ENCODE results near the gene FCHSD1.

FCHSD1 gene

DNA sequence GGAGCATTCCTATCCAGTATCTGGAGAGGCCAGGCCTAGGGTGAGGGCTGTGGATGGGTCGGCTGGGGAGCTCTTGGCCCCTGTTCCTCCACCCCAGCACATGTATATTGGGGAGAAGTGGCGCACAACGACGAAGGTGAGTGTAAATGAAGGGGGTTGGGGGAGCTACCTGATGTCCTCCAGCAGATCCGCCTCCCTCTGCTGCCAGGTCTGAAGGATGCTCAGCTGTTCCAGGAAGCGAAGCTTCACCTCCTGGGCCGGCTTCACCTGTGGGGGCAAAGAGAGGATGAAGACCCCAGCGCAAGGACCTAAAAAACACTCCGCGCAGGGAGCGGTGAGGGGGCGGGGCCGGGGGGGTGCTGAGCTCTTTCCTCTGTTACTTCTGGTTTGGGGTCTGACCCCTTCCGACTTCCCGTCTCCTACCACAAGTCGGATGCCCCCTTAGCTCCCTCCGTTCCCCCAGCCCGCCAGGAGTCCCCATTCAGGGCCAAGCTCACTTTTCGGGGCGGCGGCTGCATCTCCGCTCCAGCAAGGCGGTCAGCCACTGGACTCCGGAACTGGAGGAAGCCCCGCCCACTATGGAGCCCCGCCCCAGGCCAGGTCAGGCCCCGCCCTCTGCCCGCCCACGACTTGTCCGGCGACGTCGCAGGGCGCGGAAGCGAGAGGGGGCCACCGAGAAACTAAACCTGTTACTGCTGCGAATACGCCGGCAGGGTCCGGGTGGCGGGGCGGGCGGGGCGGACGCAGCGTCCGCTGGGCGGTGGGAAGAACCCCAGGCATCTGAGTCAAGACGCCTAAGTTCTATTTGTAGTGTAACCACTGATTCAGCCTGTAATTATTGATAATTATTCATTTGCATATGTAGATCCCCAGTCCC lies at the start of gene FCHSD1:
FCHSD1 (minus strand) TSS at position 568 of the 877 bp plus-strand sequence; CDS start at position 518, 50 bp downstream.
- DNase-seq (ENCODE audit: low read depth), result peak; percentile 64

GRCh38 chr5:141697586-141697985 lies 46.4 kb upstream of the FCHSD1 start:
- no peak for DNase-seq (ENCODE audit: low read depth)

- no peak for DNase-seq (ENCODE audit: low read depth)
These were observed 45.2 kb upstream of the FCHSD1 start for GRCh38 chr5:141696431-141696830.

DNA sequence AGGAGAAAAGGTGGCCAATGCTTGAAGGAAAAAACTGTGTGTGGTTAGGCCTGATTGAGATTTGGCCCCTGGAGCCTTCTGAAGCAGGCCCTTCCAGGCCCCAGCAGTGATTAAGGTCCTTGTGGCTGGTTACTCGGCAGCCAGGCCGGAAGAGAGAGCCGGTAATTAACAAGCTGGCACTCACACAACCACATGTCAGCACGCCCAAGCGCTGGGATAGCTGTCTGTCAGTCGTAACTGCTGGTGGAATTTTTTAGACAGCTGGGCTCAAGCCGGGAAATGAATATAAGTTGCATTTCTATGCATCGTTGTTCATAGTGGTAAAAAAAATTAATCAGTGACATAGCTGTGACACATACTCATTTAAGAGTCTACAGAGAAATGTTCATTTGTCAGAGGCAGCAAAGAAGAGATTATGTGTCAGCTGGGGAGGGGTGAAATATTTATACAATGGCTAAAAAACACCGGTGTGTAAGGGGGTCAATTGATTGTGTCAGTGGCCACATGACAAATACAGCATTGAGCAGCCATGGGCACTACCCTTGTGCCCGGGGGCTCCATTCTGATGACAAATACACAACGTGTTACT lies 44.5 kb upstream of the FCHSD1 start:
- DNase-seq (ENCODE audit: low read depth), result no peak

DNA sequence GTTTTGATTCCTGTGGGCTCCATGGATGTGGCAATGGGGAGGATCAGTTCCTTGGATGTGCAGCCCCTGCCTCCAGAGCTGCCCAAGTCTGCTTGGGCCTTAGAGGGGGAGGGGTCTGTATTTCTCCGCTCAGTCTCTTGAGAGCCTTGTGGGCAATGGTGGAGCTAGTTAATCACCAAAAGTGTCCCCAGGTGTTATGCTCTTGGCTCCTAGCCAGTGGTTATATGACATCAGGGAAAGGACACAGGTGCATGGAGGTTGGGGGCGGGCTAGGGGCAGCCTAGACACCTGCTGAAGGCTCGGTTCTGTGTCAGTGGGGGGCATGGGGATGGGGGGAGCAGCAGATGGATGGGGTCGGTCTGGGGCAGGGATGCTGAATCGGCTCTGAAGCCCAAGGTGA lies 43.3 kb upstream of the FCHSD1 start:
- DNase-seq (ENCODE audit: low read depth), result no peak

- DNase-seq (ENCODE audit: low read depth), result peak; percentile 79
These were observed 41.9 kb upstream of the FCHSD1 start for GRCh38 chr5:141692919-141693725.

GRCh38 chr5:141692533-141692888 lies 41.3 kb upstream of the FCHSD1 start:
- DNase-seq (ENCODE audit: low read depth), result no peak

DNA sequence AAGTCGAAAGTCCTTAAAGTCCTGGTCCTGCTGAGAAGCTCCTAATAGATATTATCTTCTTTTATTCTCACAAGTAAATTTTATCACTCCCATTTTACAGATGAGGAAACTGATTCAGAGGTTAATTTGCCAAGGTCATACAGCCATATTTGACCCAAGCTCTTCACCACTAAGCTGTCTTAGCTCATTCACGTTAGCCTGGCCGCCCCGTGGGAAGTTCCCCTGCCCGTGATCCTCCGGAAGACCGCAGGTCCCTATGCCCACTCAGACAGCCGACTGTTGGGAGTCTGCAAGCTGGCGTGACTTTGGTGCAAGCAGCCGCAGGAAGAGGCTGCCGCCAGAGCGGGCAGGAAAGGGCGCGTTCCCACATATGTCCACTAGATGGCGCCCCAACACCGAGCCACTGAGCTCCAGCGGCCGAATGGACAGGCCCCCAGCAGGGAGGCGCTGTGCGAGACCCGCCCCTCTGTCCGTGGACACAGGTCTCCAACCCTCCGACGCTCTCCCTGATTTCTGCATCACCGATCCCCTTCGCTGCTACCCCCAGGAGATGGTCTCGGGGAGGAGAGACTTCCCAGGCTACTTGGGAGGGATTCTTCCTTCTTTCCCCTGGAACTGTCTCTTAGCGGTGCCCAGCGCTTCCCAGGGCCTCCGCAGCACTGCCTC lies 40.8 kb upstream of the FCHSD1 start:
- DNase-seq (ENCODE audit: low read depth), result peak; percentile 70

DNA sequence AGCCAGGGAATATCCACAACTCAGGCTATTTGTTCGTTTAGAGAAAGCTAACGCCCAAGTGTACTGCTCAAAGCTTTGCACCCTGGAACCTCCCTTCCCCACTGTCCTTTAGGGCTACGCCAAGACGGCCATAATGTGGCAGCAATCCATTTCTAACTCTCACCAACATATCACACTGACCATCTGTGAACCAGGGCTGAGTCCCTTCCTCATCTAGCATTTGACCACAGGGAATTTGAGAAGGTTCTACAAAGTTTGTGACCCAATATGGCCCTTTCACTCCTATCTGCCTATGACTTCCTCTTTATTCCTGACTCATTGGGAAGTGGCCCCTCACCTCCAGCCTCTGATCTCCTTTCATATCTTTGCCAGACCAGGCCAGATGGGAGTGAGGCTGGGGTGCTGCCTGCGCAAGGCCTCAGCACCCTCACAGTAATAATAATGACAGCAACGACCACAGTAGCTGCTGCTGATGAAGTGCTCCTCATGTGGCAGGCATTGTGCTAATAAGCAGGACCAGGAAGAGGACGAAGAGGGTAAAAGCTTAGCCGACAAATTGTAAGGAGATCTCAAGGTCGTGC lies 40.2 kb upstream of the FCHSD1 start:
- DNase-seq (ENCODE audit: low read depth), result no peak

DNA sequence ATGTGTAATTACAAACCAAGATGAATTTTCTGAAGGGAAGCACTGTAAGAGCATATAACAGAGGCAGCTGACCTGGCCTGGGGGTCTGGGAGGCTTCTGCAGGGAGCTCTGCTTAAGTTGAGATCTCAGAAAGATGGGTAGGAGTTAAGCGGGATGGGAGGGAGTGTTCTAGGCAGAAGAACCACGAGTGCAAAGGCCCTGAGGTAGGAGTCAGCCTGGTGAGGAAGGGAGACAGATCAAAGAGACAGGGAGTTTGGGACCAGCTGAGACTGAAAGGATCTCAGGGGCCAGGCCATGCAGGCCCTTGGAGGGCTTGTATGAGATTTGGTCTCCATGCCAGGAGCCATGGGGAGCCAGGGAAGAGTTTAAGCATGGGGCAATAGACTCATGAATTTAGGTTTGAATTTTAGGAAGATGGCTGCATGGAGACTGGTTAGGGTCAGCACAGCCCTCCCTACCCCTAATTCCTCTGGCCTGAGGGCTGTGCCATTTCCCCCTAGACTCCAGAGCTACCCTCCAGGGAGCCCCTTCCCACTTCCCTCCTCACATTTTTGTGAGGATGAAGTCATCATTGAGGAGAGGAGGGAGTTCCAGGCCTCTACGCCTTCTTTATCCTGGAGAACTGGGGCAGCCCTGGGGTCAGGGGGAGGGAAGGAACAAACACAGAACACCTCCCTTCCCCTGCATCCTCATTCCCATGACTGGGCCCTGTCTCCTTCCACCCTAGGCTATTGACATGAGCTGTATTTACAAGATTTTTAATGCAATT lies 35.6 kb upstream of the FCHSD1 start:
- DNase-seq (ENCODE audit: low read depth), result no peak

DNA sequence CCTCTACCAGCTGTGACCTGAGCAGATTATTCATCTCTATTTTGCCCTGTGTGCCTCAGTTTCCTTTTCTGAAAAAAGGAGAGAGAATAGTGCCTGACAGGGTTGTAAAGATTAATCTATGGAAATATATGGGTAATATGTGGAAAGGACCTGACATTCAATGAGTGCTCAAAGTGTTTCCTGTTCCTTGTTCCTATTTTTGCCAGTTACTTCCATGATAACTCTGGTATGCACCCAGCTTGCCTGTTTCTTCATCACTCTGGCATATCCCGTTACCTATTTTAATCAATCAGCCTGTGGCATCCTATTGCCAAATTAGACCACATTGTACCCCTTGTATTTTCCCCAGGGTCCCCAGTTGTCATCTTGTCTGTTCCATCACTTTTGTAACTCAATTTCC lies 34.4 kb upstream of the FCHSD1 start:
- no peak for DNase-seq (ENCODE audit: low read depth)

DNA sequence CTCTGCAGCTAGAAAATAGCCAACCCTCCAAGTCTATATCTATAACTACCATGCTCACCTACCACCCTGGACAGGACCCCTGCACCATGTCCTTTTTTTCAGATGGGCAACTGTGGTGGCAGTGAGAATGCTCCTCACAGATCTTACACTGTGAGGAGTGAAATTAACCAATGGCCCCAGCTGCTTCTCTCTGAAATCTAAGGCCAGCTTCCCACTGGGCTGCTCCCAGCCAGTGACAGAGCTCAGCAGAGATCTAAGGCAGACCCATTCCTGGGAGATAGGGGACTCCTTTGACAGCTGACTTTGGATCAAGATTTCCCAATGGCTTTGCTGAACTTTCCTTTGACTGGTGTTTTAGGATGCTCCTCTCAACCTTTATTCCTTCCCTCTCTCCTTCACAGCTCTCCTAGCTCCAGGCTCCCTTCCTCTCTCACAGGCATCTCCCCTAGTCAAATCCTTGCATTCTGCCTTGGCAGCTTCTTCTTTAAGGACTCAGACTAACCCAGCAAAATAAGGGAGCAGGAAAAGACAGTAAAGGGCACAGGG lies 32.5 kb upstream of the FCHSD1 start:
- no peak for DNase-seq (ENCODE audit: low read depth)

DNA sequence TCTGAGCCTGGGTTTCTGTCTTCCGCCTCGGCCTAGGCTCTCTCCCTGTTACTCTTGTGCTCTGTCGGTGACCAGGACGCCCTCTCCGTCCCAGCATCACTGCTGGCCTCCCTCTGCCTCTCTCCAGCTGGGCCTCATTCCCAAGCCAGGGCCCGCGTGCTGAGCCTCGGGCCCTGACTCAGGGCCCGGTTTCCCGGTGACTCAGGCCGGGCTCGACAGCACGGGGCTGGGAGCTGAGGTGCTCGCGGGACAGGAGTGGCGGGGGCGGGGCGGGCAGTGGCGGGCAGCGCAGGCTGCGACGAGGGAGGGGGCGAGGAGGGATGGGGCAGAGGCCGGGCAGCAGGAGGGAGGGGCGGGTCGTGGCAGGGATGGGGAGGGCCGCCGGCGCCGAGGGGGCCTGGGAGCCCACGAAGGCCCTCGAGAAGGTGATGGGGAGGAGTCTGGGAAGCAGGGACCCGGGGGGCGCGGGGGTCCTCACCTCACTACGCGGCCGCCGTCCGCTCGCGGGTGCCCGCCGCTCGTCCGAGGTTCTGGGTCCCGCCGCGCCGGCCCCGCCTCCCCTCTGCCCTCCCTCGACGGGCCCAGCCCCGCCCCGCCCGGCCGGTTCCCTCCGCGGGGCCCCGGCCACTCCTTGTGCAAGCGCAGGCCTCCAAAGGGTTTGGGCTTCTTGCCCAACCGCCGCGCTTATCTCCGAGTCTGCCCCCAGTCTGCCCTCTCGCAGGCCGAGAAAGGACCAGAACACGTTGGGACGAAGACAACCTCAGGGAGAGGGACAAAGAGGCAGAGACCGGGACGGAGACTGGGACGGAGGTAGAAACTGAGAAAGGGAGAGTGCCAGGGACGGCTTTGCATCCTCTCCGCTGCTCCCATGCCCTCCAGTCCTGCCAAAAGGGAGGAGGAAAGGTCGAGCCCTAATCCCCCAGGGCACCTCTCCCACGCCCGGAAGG lies 30.8 kb upstream of the FCHSD1 start, which contains the start of gene ARAP3:
ARAP3 (minus strand) TSS at position 536 of the 947 bp plus-strand sequence. CDS start 1,744 bp downstream, outside the sequence.
- DNase-seq (ENCODE audit: low read depth), result no peak

DNA sequence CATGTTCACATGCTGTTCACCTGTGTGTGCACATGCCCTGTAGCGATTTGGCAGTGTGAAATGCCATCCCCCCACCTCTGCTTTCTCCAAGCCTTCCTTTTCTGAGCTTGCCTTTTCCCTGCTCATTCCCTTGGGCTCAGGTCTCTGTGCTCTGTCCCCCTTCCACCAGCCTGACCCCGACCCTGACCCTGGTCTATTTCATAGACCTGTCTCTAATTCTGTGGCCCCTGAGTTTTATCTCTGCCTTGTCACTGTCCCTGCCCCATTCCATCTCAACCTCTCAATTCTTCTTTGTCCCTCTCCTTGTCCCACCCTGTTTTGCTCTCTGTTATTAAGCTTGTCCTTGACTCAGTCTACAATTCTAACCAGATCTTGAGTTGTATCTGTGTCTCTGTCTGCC lies 30.1 kb upstream of the FCHSD1 start:
- DNase-seq (ENCODE audit: low read depth), result no peak

- no peak for DNase-seq (ENCODE audit: low read depth)
These were observed 29.6 kb upstream of the FCHSD1 start for GRCh38 chr5:141680751-141681201.

- DNase-seq (ENCODE audit: low read depth), result no peak
These were observed 29.0 kb upstream of the FCHSD1 start for GRCh38 chr5:141680178-141680577.

DNA sequence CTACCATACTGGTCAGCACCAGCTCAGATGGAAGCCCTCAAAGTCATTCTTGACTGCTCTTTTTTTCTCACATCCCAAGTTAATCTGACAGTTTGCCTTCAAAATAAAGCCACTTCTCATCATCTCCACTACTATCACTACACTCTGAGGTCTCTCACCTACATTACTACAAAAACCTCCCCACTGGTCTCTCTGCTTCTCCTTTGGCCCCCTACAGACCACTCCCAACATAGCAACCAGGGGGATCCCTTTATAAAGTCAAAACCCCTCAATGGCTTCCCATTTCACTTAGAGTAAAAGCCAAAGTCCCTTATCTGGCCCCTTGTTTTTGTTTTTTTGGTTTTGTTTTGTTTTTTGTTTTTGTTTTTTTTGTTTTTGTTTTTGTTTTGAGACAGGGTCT lies 26.2 kb upstream of the FCHSD1 start:
- no peak for DNase-seq (ENCODE audit: low read depth)

DNA sequence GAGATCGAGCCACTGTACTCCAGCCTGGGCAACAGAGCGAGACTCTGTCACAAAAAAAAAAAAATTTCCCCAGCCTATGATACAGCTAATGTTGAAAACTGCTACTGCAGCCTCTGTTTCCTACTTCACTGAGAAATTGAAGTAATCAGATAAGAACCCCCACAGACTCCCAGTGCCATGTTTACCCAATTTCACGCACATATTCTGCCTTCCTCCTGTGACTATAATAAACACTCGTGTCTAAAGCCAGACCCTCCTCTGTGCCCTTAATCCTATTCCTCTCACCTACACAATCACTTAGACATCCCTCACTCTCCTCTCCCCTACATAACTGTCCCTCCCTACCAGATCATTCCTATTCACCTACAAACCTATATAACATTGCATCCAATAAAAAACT lies 24.5 kb upstream of the FCHSD1 start:
- DNase-seq (ENCODE audit: low read depth), result no peak

DNA sequence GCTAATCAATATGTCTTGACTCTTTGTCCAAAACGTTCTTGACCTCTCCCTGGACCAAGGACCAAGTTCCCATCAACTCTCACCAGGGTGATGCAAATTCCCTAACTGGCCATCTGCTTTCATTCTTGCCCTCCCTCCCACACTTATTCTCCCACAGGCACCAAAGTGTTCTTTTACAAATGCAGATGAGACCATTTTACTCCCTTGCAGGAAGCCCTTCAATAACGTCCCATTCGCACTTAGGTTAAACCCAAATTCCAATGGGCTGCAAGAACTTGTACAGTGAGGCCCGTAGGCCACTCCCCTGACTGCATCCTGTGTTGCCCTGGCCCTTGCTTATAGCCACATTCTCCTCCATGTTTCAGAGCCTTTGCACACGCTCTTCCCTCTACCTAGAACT lies 23.5 kb upstream of the FCHSD1 start:
- DNase-seq (ENCODE audit: low read depth), result no peak
